HG02588 (cell line): ENCODE measurements around the gene OPA1.
"Not testable (repeated sequence)": the region's sequence is repeated elsewhere in the genome, so short reads cannot be mapped to it uniquely, and the experiment has no call there.

Experiments
- ATAC-seq: cut with Tn5 transposase; IDR thresholded peaks from one replicate; pipeline ENCODE4 v1.9.1; 2021; ENCODE audit warnings: mild to moderate bottlenecking, moderate library complexity; ENCODE audit not compliant: unreplicated experiment

Gene OPA1

DNA sequence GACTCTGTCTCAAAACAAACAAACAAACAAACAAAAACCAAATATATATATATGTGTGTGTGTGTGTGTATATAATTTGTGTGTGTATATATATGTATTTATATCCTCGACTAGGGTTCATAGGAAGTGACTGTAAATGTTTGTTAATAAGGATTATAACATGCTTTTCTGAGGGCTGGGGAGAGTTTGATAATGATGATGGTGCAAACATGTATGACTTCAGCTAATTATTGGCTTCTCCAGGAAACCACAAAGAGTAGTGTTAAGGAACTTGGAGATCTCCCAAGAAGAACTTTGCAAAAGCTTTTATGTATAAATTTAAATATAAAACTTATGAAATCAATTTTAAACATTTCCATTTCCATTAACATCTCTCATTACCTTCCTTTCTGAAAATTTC is 3.9 kb upstream of the OPA1 start:
- no peak for ATAC-seq

- no peak for ATAC-seq
Measured at GRCh38 chr3:193589616-193590015, 3.4 kb upstream of the OPA1 start.

GRCh38 chr3:193590088-193590856 is 2.7 kb upstream of the OPA1 start:
- no peak for ATAC-seq

- peak; percentile 11 for ATAC-seq
Measured at GRCh38 chr3:193593668-193594030, 641 bp downstream of the OPA1 start.

DNA sequence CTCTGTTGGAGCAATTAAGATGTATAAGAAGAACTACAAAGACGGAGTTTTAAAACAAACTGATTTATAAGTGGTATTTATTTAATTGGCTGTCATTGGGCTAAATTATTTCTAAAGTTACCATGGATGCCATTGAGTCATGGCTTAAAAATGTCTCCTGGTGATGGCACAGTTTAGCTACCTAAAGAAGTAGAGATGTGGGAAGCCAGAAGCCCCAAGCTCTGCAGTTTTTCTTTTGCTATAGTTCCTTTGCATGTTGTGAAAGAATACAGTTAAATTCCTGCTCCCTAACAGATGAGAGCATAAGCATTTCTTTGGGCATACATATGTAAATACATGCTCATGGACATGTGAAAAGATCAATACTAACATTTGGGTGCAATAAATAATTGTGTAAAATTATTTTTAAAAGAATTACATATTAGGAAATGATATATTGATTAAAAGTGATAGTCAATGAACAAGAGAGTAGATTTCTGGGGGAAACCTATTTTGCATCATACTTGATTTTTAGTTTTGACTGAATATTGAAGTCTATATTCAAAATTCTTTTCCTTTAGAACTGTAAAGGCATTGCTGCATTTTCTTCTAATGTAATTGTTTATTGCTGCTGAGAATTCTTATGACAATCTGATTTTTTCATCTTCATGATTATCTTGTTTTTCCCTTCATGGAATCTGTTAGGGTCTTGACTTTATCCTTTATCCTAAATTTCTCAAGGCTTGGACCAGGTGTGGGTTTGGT is 2.1 kb downstream of the OPA1 start:
- no peak for ATAC-seq

DNA sequence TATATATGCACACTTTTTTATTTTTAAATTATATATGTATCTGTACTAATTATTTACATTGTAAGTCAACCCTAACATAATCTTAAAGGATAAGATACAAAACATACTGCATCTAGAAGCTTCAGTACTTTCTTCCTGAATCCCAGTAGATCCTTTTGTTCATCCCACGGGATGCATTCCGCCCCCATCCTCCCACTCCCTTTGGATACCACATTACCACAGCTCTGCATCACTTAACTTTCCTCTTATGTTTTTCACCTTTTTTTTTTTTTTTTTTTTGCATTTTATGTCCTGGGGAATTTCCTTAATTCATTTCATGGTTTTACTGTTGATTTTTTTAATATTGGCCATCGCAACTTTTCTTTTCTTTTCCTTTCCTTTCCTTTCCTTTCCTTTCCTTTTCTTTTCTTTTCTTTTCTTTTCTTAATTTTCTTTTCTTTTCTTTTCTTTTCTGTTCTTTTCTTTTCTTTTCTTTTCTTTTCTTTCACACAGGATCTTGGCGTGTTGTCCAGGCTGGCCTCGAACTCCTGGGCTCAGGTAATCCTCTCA is 3.0 kb downstream of the OPA1 start:
- no peak for ATAC-seq

- no peak for ATAC-seq
Measured at GRCh38 chr3:193598202-193598601, 5.2 kb downstream of the OPA1 start.

GRCh38 chr3:193599393-193599792 is 6.4 kb downstream of the OPA1 start:
- no peak for ATAC-seq

GRCh38 chr3:193605876-193606275 is 12.9 kb downstream of the OPA1 start:
- ATAC-seq, result peak; percentile 69

DNA sequence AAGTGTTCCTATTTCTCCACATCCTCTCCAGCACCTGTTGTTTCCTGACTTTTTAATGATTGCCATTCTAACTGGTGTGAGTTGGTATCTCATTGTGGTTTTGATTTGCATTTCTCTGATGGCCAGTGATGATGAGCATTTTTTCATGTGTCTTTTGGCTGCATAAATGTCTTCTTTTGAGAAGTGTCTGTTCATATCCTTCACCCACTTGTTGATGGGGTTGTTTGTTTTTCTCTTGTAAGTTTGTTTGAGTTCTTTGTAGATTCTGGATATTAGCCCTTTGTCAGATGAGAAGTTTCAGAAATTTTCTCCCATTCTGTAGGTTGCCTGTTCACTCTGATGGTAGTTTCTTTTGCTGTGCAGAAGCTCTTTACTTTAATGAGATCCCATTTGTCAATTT is 13.9 kb downstream of the OPA1 start:
- not testable (repeated sequence) for ATAC-seq

DNA sequence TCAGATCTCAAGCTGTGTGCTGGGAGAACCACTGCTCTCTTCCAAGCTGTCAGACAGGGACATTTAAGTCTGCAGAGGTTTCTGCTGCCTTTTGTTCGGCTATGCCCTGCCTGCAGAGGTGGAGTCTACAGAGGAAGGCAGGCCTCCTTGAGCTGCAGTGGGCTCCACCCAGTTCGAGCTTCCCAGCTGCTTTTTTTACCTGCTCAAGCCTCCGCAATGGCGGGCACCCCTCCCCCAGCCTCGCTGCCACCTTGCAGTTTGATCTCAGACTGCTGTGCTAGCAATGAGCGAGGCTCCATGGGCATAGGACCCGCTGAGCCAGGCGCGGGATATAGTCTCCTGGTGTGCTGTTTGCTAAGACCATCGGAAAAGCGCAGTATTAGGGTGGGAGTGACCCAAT is 17.5 kb downstream of the OPA1 start:
- not testable (repeated sequence) for ATAC-seq

DNA sequence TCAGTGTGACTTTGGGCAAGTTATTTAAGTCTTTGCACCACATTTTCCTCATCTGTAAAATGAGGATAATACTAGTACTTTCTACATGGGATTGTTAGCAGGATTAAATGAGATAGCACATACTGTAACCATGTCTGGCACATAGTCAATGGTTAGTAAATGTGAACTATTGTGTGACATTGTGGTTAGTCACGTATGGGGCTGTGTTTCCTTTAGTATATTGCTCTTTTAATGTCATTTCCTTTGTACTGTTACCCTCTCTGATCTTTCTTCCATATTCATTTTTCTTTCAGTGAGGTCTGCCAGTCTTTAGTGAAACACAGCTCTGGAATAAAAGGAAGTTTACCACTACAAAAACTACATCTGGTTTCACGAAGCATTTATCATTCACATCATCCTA is 21.4 kb downstream of the OPA1 start:
- ATAC-seq, result no peak

- ATAC-seq, result no peak
Measured at GRCh38 chr3:193617628-193618027, 24.6 kb downstream of the OPA1 start.

DNA sequence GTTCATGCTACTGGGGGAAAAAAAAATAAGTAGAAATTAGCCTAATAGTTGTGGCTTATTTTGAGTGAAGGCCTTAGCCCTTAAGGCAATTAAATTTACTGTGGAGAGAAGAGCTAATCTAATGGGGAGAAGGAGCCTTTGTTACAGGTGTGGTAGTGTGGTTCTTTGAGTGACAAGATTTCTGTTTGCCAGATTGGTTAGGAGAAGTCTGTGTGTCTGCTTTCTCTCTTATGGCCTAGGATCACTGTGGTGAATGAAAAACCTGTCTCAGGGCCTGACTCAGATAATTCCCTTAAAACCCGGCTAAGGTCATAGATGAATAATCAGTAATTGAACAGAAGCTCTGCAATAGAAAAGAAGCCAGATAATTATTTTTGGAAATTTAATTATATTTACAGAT is 27.0 kb downstream of the OPA1 start:
- ATAC-seq, result peak; percentile 45

DNA sequence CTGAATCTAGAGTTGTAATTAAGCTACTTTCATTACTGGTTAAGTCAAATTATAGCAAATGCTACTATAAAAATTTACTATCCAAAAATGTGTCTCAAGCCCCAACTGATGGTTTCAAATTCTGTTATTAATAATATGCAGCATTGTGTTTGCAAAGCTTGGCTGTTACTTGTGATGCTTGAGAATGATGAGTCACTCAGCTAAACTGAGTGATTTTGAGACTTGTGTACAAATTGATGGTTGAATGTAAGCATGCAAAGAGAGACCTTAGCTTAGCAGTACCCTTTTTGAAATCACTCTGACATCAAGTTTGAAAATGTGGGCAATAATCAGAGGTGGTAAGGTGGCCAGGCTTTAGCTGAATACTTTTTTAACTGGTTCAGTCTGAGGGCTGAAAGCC is 27.6 kb downstream of the OPA1 start:
- ATAC-seq, result peak; percentile 83

- no peak for ATAC-seq
Measured at GRCh38 chr3:193621127-193621526, 28.1 kb downstream of the OPA1 start.

- ATAC-seq, result no peak
Measured at GRCh38 chr3:193630005-193630404, 37.0 kb downstream of the OPA1 start.

GRCh38 chr3:193637831-193638230 is 44.8 kb downstream of the OPA1 start:
- no peak for ATAC-seq

DNA sequence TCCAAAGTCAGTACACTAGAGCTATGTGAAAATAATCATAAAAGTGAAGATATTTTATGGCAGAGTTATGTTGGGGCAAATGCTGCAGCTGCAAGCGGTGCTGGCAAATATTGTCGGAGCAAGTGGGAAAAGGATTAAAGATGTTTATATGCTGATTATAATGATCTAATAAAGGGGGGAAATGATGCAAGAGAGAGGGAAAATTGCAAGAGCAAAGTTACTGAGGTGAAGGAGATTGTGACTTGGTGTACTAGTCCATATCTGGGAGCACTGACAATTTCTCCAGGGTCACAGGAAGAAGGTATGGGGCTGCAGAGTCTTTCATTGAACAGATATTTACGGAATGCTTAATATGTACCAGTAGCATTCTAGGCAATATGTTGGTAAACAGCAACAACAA is 45.8 kb downstream of the OPA1 start:
- ATAC-seq, result no peak

DNA sequence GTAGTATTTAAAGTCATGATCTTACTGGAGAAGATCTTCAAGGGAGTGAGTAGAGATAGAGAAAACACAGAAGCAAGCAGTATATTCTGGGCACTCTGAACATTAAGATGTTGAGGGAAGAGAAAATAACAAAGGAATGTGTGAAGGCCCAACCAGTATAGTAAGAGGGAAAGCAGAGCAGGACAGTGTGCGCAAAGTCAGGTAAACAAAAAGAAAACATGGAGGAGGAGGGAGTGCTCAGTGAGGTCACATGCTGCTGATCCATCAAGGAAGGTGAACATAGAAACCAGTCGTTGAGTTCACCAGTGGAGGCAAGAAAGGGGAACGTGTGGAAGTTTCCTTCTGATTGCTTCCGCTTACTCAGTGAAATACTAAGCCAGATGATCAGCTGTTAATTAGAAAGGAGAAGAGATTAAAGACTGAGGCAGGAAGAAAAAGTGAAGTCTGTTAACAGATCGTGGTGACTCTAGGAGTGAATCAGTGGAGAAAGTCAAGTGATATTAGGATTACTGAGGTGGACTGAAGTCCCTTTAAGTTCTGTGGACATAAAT is 47.2 kb downstream of the OPA1 start:
- no peak for ATAC-seq

DNA sequence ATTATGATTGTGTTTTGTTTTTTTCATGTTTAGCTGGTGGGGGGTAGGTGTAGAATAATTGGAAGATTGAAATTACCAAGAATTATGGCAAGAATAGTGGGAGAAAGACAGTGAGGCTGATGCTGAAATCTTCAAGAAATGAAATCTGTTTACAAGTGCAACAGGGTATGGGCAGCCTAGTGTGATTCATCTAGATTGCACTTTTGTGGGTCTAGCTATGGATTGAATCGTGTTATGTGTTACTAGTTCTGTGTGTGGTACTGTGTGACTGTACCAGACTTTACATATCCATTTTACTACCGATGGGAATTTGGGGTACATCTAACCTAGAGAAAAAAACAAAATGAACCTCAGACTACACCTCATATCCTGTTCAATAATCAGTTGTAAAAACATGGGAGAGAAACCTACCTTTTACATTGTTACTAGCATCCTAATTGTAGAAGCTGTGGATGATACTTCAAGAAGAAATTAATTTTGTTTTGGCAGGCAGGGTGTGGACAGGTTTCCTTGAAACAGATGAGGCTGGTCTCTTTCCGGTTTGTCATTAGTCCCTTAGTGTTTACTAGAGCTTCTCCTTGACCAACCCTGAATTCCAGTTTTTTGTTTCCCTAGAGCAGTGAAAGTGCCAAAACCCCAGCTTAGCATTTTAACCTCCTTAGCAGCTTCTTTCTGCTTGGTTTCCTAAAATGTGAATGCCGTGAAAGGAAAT is 47.9 kb downstream of the OPA1 start:
- no peak for ATAC-seq
